Transverse colon (tissue), 4 donors: Measurements from ENCODE around the gene COLEC12. TPM values are rescaled to one million over a fixed set of nuclear protein-coding genes. Genes with fewer than 3 reads are reported as not detected.

ENCODE experiments used
- DNase-seq: peaks from one replicate; pipeline ENCODE4 v3.0.0-alpha.2; 2019
- H3K27ac ChIP-seq, 4 donors: fragments of 200-600 bp; sonication (generic); 2 replicates each; pipeline ENCODE4 v1.5.1; 2016 to 2018; ENCODE audit warnings: inconsistent platforms in 4 of 4
- H3K27me3 ChIP-seq: fragments of 200-600 bp; sonication (generic); 2 replicates; pipeline ENCODE4 v1.5.1; 2017; ENCODE audit warnings: inconsistent platforms
- H3K36me3 ChIP-seq, 4 donors: fragments of 200-600 bp; sonication (generic); 2 replicates each; pipeline ENCODE4 v1.5.1; 2017 to 2019; ENCODE audit warnings: inconsistent platforms in 4 of 4
- H3K4me1 ChIP-seq, 4 donors: fragments of 200-600 bp; sonication (generic); 2 replicates each; pipeline ENCODE4 v1.5.1; 2017 to 2020; ENCODE audit warnings: inconsistent platforms in 4 of 4
- H3K4me3 ChIP-seq, 4 donors: fragments of 200-600 bp; sonication (generic); 1 replicate in 1 of 4; 2 replicates in 3 of 4; pipeline versions ENCODE4 v1.5.1 to v1.6.1; 2017 to 2019; ENCODE audit warnings: inconsistent platforms in 4 of 4
- H3K9me3 ChIP-seq, 2 donors: fragments of 200-600 bp; sonication (generic); 2 replicates each; pipeline ENCODE4 v1.5.1; 2017 to 2019; ENCODE audit warnings: inconsistent platforms in 2 of 2
- CTCF ChIP-seq, 5 experiments: fragments of 200-600 bp in 3 of 5; fragments of 450-650 bp in 2 of 5; sonication (generic) in 3 of 5; IDR thresholded peaks; 1 replicate in 2 of 5; 2 replicates in 3 of 5; pipeline ENCODE4 v1.5.1; 2016 to 2017; ENCODE audit warnings: antibody characterized with exemption in 5 of 5, inconsistent platforms in 3 of 5, mild to moderate bottlenecking in 2 of 5, moderate library complexity in 1 of 5
- EP300 ChIP-seq: sonication (generic); formaldehyde crosslinking; IDR thresholded peaks from one replicate; pipeline ENCODE4 v1.6.1; 2017; ENCODE audit warnings: antibody characterized with exemption, low read depth
- POLR2A ChIP-seq: fragments of 450-650 bp; IDR thresholded peaks from one replicate; pipeline ENCODE4 v1.6.1; 2016; ENCODE audit warnings: antibody characterized with exemption, mild to moderate bottlenecking, moderate library complexity
- POLR2AphosphoS5 ChIP-seq, 3 donors: sonication (generic); formaldehyde crosslinking; IDR thresholded peaks; one replicate each; pipeline ENCODE4 v1.6.1; 2016; ENCODE audit warnings: antibody characterized with exemption in 3 of 3
- WGBS, 2 donors: methylation state at CpG; one replicate each; pipeline ENCODE4 v1.1.5; 2018; ENCODE audit warnings: low coverage in 1 of 2; 5-methylcytosine and 5-hydroxymethylcytosine counted together
- in situ Hi-C, 4 donors: fragments of 200-750 bp; cut with MboI; loops; one replicate each; pipeline versions ENCODE4 v1.15.0 to v1.15.1; 2017; ENCODE audit warnings: low sequenced_read_pairs in 3 of 4, low pct_ligation_motif_present in 1 of 4, low pct_unique_long_range_greater_than_20kb in 1 of 4
- intact Hi-C: fragments of 100-400 bp; cut with DNase I; formaldehyde crosslinking; loops from one replicate; pipeline ENCODE4 v1.15.1; 2023; ENCODE audit warnings: low total_unique reads
- total RNA-seq, 4 donors: library from RNA; depleted of rRNA; stranded (reverse); fragments of >200 nt; gene quantifications; one replicate each; pipeline ENCODE4 v1.1.0, GENCODE V29; 2016

COLEC12 gene
- total RNA-seq, 4 donors from 2014 or later = 1.4 to 7.8 (median 2.8) TPM

GRCh38 chr18:360676-361075 is 139.8 kb downstream of the COLEC12 start:
- H3K27ac ChIP-seq = no peak overlapping the region
- no peaks in the 10 kb centered on the region for H3K27me3 ChIP-seq
- no peaks in the 10 kb centered on the region for H3K9me3 ChIP-seq
- no peak for TF ChIP-seq EP300
- no peak for TF ChIP-seq CTCF (IDR thresholded peaks at IDR 0.05)
- TF ChIP-seq POLR2AphosphoS5 (IDR thresholded peaks at IDR 0.05) = no peak
- TF ChIP-seq POLR2A = no peak
- intact Hi-C loops (no loop called here), in situ Hi-C loops (no loop called here)
- no peaks in the 10 kb centered on the region for H3K36me3 ChIP-seq
- H3K4me1 ChIP-seq = peaks cover 2 to 17% (median 11%) of the 10 kb centered on the region in 4 donors
- H3K4me3 ChIP-seq = no peak overlapping the region
- no peak for DNase-seq
- 50 to 72% methylated on average over 1 to 2 of the region's 2 CpGs for WGBS, 2 donors

- no peak overlapping the region for H3K4me3 ChIP-seq
- H3K9me3 ChIP-seq = no peaks in the 10 kb centered on the region
- 58 to 70% methylated on average over 1 to 2 of the region's 2 CpGs for WGBS, 2 donors
- no peak for TF ChIP-seq POLR2AphosphoS5 (IDR thresholded peaks at IDR 0.05)
- no peaks in the 10 kb centered on the region for H3K36me3 ChIP-seq
- no peak for DNase-seq
- intact Hi-C loops = no loop called here
- in situ Hi-C loops = no loop called here
- H3K27ac ChIP-seq = peak overlapping the region in 3 of 4 donors; percentile 6 to 48 (median 42)
- peaks cover 0 to 9% (median 0%) of the 10 kb centered on the region in 4 donors for H3K4me1 ChIP-seq
- no peaks in the 10 kb centered on the region for H3K27me3 ChIP-seq
Measured at GRCh38 chr18:356778-357177, 143.7 kb downstream of the COLEC12 start.

- TF ChIP-seq CTCF (IDR thresholded peaks at IDR 0.05) (no peak), POLR2A (no peak), EP300 (no peak), POLR2AphosphoS5 (IDR thresholded peaks at IDR 0.05) (no peak)
- intact Hi-C loops (no loop called here), in situ Hi-C loops (no loop called here)
- Histone ChIP-seq H3K9me3 (no peaks in the 10 kb centered on the region), H3K4me3 (no peak overlapping the region), H3K4me1 (peaks cover 0 to 9% (median 0%) of the 10 kb centered on the region in 4 donors), H3K27ac (peak overlapping the region in 2 of 4 donors; percentile 42 to 48), H3K27me3 (no peaks in the 10 kb centered on the region), H3K36me3 (no peaks in the 10 kb centered on the region)
- 60 to 67% methylated on average over 3 to 4 of the region's 4 CpGs for WGBS, 2 donors
- no peak for DNase-seq
Measured at GRCh38 chr18:355678-356077, 144.8 kb downstream of the COLEC12 start.

GRCh38 chr18:354471-354870 is 146.0 kb downstream of the COLEC12 start:
- Histone ChIP-seq H3K27me3 (no peaks in the 10 kb centered on the region), H3K9me3 (no peaks in the 10 kb centered on the region), H3K4me1 (peaks cover 0 to 9% (median 0%) of the 10 kb centered on the region in 4 donors), H3K36me3 (no peaks in the 10 kb centered on the region), H3K4me3 (no peak overlapping the region), H3K27ac (peak overlapping the region in 2 of 4 donors; percentile 19 to 20)
- in situ Hi-C loops = no loop called here
- 51 to 52% methylated on average over 3 of the region's 3 CpGs for WGBS, 2 donors
- intact Hi-C loops = no loop called here
- TF ChIP-seq EP300 = no peak
- TF ChIP-seq CTCF (IDR thresholded peaks at IDR 0.05) = no peak
- TF ChIP-seq POLR2AphosphoS5 (IDR thresholded peaks at IDR 0.05) = peak in 2 of 3 donors; percentile 22 to 46
- no peak for TF ChIP-seq POLR2A
- DNase-seq = no peak

GRCh38 chr18:354003-354402 is 146.5 kb downstream of the COLEC12 start:
- Histone ChIP-seq H3K27me3 (no peaks in the 10 kb centered on the region), H3K9me3 (no peaks in the 10 kb centered on the region), H3K4me3 (no peak overlapping the region), H3K36me3 (no peaks in the 10 kb centered on the region), H3K27ac (peak overlapping the region in 2 of 4 donors; percentile 14 to 19), H3K4me1 (peaks cover 0 to 9% (median 0%) of the 10 kb centered on the region in 4 donors)
- intact Hi-C loops = no loop called here
- no peak for DNase-seq
- WGBS, 2 donors = 66 to 100% methylated on average over 1 to 4 of the region's 4 CpGs
- in situ Hi-C loops = no loop called here
- TF ChIP-seq POLR2AphosphoS5 (IDR thresholded peaks at IDR 0.05) = no peak
- TF ChIP-seq EP300 = no peak
